Neural crest cell (in vitro differentiated cells): Measurements from ENCODE around the gene HAPLN3. TPM values are rescaled to one million over a fixed set of nuclear protein-coding genes. Genes with fewer than 3 reads are reported as not detected.

Experiments
- DNase-seq: peaks from one replicate; pipeline ENCODE4 v3.0.0; 2021; ENCODE audit warnings: low read depth, mixed read lengths, low spot score
- H3K27ac Mint-ChIP-seq: one replicate; pipeline ENCODE4 v1.8.0; 2021; ENCODE audit warnings: mild to moderate bottlenecking, mixed read lengths; ENCODE audit not compliant: unreplicated experiment
- H3K27me3 Mint-ChIP-seq: 2 replicates; pipeline ENCODE4 v1.8.0; 2021; ENCODE audit warnings: low read depth, mild to moderate bottlenecking, mixed read lengths
- H3K36me3 Mint-ChIP-seq: 2 replicates; pipeline ENCODE4 v1.8.0; 2021; ENCODE audit warnings: low read depth, mild to moderate bottlenecking, mixed read lengths
- H3K4me1 Mint-ChIP-seq: 2 replicates; pipeline ENCODE4 v1.8.0; 2021; ENCODE audit warnings: mixed read lengths
- H3K4me3 Mint-ChIP-seq: one replicate; pipeline ENCODE4 v1.8.0; 2021; ENCODE audit warnings: mild to moderate bottlenecking, mixed read lengths
- H3K9me3 Mint-ChIP-seq: 2 replicates; pipeline ENCODE4 v1.8.0; 2021; ENCODE audit warnings: mixed read lengths
- CTCF ChIP-seq: fragments of 200-600 bp; sonication (generic); conservative IDR thresholded peaks from 2 replicates; pipeline ENCODE4 v1.5.0; 2021; ENCODE audit warnings: antibody characterized with exemption, mild to moderate bottlenecking
- total RNA-seq: library from RNA; stranded (reverse); gene quantifications from 2 replicates; pipeline ENCODE4 v1.2.1, GENCODE V29; 2021

The HAPLN3 gene
- total RNA-seq, 1 donor from 2014 or later: 2.9 TPM

GRCh38 chr15:88913017-88913849 lies 17.9 kb upstream of the HAPLN3 start, which contains the start of gene MFGE8:
MFGE8 (minus strand) TSS chr15:88913379; CDS start chr15:88913319, 60 bp downstream.
- TF ChIP-seq CTCF: no peak
- Mint-ChIP-seq H3K27ac (peak within 1 kb of the TSS; percentile 97), H3K4me1 (peaks cover 36% of the 10 kb centered on the region), H3K27me3 (no peaks in the 10 kb centered on the region), H3K9me3 (no peaks in the 10 kb centered on the region), H3K36me3 (peaks cover 6% of the 10 kb centered on the region), H3K4me3 (peak within 1 kb of the TSS; percentile 90)
- DNase-seq: peak; percentile 81

GRCh38 chr15:88912500-88912921 lies 17.2 kb upstream of the HAPLN3 start:
- Mint-ChIP-seq H3K9me3 (no peaks in the 10 kb centered on the region), H3K36me3 (peaks cover 9% of the 10 kb centered on the region), H3K27ac (peak overlapping the region; percentile 90), H3K4me1 (peaks cover 36% of the 10 kb centered on the region), H3K4me3 (peak overlapping the region; percentile 90), H3K27me3 (no peaks in the 10 kb centered on the region)
- TF ChIP-seq CTCF: no peak
- peak; percentile 19 for DNase-seq

- H3K9me3 Mint-ChIP-seq: no peaks in the 10 kb centered on the region
- peaks cover 9% of the 10 kb centered on the region for H3K36me3 Mint-ChIP-seq
Observed at GRCh38 chr15:88911766-88912118, 16.4 kb upstream of the HAPLN3 start.

GRCh38 chr15:88909956-88910831 lies 14.8 kb upstream of the HAPLN3 start:
- H3K4me3 Mint-ChIP-seq: peak overlapping the region; percentile 79
- H3K4me1 Mint-ChIP-seq: peaks cover 38% of the 10 kb centered on the region
- H3K9me3 Mint-ChIP-seq: no peaks in the 10 kb centered on the region
- H3K36me3 Mint-ChIP-seq: peaks cover 14% of the 10 kb centered on the region
- no peak for DNase-seq
- TF ChIP-seq CTCF: no peak
- H3K27me3 Mint-ChIP-seq: no peaks in the 10 kb centered on the region
- H3K27ac Mint-ChIP-seq: no peak overlapping the region

More at GRCh38 chr15:88911766-88912118, 16.4 kb upstream of the HAPLN3 start:
- Mint-ChIP-seq H3K27me3 (no peaks in the 10 kb centered on the region), H3K4me3 (peak overlapping the region; percentile 90), H3K27ac (no peak overlapping the region), H3K4me1 (peaks cover 36% of the 10 kb centered on the region)
- no peak for DNase-seq
- TF ChIP-seq CTCF: no peak

- peaks cover 45% of the 10 kb centered on the region for H3K4me1 Mint-ChIP-seq
- peaks cover 16% of the 10 kb centered on the region for H3K36me3 Mint-ChIP-seq
- H3K27ac Mint-ChIP-seq: no peak overlapping the region
- TF ChIP-seq CTCF: no peak
- H3K4me3 Mint-ChIP-seq: peak overlapping the region; percentile 71
- DNase-seq: no peak
- no peaks in the 10 kb centered on the region for H3K9me3 Mint-ChIP-seq
- no peaks in the 10 kb centered on the region for H3K27me3 Mint-ChIP-seq
Observed at GRCh38 chr15:88908697-88909621, 13.6 kb upstream of the HAPLN3 start.
